Stimulated activated CD4-positive, alpha-beta T cell treated with anti-CD3 and anti-CD28 coated beads, Interleukin-4, amount 100 ng/mL, for 24 hours (primary cell): ENCODE measurements around the gene IFRD2.
"Not testable (repeated sequence)": the region's sequence is repeated elsewhere in the genome, so short reads cannot be mapped to it uniquely, and the experiment has no call there.

ENCODE experiments used
- DNase-seq: peaks from one replicate; pipeline ENCODE4 v3.0.0-alpha.2; 2020

The IFRD2 gene

GRCh38 chr3:50246517-50246954 lies 45.7 kb downstream of the IFRD2 start:
- DNase-seq = peak; percentile 90

DNA sequence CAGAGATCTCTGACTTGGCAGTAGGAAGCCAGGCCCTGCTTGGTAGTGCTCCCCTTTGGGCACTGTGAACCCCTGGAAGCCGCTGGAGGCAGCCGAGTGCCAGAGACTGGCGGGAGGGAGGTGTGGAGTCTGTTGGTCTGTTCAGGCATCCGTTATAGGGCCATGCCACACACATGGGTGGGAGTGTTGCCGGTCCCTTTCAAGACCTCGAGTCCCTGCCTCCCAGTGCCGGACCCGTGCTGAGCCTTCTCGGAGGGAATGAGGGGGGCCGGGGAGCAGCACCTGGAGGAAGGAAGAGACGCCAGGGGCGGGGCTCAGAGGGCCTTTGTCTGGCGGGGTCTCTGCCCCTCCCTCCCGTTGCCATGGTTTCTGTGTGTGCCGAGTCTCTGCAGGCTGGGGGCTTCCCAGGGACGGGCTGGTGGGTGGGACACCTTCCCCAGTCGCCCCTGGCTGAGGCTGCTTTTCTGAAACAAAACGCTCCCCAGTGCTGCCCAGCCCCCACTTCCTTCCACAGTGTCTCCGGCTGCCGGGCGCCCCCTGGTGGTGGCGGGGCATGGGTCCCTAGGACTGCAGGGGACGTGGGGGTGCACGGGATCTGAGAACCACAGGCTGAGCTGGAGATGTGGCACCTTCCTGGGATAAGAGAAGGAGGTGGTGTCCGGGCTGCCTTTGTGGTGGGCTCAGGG lies 46.3 kb downstream of the IFRD2 start:
- peak; percentile 96 for DNase-seq

DNA sequence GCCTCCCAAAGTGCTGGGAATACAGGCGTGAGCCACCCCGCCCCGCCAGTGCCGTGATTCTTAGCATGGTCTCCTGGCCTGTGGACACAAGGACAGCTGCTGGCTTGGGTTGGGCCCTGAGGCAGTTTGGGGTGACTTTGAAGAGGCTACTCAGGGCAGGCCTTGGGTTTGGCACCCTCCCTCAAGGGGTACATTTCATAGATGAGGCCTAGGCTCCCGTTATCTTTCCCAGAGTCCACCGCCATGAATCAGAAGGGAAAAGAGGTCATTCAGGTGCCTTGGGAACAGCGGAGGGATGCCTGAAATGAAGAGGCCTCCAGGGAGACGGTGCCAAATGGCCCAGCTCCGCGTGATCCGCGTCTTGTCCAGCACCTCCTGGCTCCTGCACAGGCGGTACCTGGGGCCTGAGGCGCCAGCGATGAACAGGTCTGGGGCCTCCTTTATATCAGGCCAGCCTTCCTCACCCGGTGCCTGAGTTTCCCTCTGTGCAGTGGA lies 46.9 kb downstream of the IFRD2 start:
- no peak for DNase-seq

GRCh38 chr3:50244813-50245212 lies 47.4 kb downstream of the IFRD2 start:
- not testable (repeated sequence) for DNase-seq

DNA sequence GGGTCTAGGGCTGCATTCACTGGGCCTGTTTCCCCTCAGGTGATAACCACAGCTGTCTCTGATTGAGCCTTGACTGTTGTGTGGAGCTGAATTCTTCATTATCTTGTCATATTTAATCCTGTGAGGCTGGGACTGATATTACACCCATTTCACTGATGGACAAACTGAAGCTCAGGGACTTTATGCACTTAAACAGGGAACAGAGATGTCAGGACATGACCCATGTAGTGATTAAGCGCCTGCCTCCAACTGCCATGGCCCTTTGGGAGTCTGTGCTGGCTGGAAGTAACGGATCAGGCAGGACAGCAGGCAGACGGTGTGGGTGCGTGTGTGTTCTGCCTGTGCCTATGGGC lies 48.7 kb downstream of the IFRD2 start:
- DNase-seq = no peak

DNA sequence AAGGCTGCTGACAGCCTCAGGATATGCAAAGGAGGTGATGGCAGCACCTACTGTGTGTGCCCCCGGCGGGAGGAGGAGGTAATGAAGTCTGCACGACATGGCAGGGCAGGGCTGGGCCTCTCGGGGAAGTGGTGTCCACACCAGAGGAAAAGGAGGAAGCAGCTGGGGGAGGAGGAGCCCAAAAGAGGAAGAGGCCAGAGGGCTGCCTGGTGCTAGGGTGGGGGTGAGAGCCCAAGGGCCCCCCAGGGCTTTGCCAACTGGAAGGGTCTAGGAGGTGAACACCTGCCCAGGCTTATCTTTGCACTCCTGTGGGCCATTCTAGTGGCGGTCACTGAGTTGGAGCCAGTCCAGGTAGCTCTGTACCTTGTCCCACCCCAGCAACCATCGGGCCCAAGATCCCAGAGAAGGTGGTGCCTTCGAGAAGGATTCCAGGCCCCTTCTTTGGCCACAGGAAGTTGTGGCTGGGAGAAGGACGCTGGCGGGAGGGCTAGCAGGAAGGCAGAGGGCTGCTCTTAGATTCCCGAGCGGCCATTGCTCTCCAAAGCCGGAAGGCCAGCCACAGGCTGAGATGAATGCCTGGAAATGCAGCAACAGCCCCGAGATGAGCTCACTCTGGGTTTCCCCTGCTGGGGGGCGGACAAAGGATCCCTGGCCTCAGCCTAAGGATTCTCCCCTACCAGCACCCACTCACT lies 49.2 kb downstream of the IFRD2 start:
- peak; percentile 60 for DNase-seq

- DNase-seq = no peak
These were observed 49.9 kb downstream of the IFRD2 start for GRCh38 chr3:50242381-50242770.

DNA sequence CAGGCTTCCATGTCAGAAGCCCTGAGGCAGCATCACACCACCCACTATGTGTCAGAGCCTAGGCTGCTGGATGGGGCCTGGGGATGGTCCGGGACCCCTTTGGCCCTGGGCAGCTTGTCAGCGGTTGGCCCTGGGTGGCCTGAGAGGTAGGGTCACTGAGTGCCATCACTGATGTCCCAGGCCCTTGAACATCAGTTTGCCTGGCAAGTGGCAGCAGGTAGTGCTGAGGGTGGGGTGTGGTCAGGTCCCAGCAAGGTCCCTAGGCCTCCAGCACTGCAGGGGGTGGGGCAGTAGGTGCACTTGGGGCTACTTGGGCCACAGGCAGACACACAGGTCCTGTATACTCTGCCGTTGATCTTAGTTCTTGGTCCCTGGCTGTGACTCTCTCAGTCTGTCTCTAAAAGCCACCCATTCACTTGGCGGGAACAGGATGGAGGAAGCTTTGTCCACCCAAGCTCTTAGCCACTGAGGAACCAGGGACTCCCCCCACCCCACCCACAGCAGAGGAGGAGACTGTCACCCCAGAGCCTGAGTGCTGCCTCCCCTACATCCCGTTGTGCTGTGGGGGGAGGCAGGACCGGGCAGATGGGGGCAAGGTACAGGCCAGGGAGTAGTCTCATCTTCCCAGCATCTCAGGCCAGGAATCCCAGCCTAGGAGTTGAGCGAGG lies 50.4 kb downstream of the IFRD2 start:
- DNase-seq = no peak

DNA sequence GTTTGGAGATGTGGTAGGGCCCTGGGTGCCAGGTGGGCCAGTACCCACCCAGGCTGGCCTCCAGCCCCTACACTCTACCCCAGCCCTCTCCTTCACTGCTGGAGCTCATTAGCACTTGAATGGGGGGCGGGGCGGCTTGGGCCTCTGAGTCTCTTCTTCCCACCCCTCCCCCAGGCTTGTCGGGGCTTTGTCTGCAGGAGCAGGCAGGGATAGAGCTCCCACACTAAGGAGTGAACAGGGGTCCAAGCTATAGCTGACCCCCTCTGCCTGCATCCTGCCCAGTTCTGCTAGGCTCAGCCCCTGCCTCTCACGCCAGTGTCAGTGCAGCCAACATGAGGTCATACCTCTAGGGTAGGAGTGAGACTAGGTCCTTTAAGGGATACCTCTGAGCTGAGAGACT lies 51.1 kb downstream of the IFRD2 start:
- no peak for DNase-seq

GRCh38 chr3:50239649-50240048 lies 52.6 kb downstream of the IFRD2 start:
- no peak for DNase-seq

DNA sequence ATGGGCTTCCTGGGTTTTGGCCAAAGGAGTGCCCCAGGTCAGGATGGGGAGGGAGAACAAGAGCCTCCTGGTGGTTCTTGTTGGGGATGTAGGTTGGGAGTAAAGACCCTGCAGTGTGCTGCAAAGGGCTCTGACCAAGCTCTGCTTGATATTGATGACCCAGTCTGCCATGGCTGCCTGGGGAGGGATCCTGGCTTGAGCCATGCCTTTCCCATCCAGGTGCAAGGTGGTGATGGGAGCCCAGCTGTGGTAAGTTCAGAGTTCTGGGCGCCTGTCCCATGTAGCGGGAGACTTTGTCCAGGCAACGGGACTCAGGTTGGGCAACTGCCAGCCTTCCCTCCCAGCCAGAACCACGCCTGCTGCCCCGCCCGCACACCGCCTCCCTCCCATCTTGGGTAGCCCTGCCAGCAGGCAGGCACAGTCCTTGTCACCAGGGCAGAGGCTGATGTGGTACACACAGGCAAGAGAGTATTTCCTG lies 53.6 kb downstream of the IFRD2 start:
- peak; percentile 26 for DNase-seq

GRCh38 chr3:50237754-50238548 lies 54.3 kb downstream of the IFRD2 start:
- DNase-seq = peak; percentile 89
